NCI-H2107 treated with DMSO at 0.1 percent for 48 hours (cell line): Measurements from ENCODE around the gene PRSS33.

ENCODE experiments used
- DNase-seq: peaks from one replicate; lab custom pipeline; 2025; ENCODE audit not compliant: unreplicated experiment; lab: John Stamatoyannopoulos, UW

Gene PRSS33

DNA sequence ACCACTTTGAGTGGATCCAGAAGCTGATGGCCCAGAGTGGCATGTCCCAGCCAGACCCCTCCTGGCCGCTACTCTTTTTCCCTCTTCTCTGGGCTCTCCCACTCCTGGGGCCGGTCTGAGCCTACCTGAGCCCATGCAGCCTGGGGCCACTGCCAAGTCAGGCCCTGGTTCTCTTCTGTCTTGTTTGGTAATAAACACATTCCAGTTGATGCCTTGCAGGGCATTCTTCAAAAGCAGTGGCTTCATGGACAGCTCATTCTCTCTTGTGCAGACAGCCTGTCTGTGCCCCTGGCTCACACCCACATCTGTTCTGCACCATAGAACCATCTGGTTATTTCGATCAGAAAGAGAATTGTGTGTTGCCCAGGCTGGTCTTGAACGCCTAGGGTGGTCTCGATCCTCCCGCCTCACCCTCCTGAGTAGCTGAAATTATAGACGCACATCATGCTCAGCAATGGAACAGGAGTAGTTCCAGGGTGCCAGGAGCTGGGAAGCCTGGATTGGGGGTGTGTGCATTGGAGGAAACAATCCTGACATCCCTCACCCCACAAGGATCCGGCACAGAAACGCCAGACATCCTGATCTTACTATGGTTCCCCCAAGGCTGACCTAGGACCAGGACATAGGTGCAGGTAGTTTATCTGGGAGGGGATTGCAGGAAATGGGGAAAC is 34.3 kb upstream of the PRSS33 start:
- DNase-seq = no peak

- no peak for DNase-seq
Measured at GRCh38 chr16:2820836-2821486, 33.6 kb upstream of the PRSS33 start.

- DNase-seq = no peak
Measured at GRCh38 chr16:2819939-2820835, 32.8 kb upstream of the PRSS33 start.

- DNase-seq = no peak
Measured at GRCh38 chr16:2819179-2819938, 32.0 kb upstream of the PRSS33 start.

- DNase-seq = no peak
Measured at GRCh38 chr16:2818272-2818876, 31.0 kb upstream of the PRSS33 start.

DNA sequence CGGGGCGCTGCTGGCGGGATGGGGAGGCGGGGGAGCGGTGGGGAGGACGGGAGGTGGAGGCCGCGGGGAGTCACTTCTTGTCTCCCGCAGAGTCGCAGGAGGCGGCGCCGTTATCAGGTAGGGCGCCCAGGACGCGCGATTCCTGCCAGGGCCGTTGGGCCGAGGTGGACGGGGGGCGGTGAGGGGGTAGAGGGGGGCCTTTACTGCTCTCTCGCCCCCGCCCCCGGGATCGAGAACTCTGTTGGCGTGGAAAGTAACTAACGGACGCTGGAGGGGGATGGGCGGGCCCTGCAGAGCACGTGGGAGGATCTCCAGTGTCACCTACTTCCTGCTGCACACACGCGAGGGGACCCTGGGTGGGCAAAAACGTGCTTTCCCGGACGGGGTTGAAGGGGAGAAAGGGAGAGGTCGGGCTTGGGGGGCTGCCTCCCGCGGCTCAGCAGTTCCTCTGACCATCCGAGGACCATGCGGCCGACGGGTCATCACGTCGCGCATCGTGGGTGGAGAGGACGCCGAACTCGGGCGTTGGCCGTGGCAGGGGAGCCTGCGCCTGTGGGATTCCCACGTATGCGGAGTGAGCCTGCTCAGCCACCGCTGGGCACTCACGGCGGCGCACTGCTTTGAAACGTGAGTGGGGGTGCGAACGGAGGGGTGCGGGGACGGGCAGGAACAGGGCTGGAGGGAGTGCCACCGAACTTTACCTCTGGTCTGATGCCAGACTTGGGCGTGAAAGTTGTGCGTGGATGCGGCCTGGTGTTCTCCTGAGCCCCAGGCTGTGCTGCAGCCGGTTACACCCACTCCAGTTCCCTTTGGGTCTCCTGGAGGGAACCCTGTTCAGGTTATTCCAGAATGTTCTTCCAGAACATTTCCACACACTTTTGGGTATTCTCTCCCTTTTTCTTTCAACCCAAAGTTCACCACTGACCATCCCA is 30.2 kb upstream of the PRSS33 start:
- no peak for DNase-seq

DNA sequence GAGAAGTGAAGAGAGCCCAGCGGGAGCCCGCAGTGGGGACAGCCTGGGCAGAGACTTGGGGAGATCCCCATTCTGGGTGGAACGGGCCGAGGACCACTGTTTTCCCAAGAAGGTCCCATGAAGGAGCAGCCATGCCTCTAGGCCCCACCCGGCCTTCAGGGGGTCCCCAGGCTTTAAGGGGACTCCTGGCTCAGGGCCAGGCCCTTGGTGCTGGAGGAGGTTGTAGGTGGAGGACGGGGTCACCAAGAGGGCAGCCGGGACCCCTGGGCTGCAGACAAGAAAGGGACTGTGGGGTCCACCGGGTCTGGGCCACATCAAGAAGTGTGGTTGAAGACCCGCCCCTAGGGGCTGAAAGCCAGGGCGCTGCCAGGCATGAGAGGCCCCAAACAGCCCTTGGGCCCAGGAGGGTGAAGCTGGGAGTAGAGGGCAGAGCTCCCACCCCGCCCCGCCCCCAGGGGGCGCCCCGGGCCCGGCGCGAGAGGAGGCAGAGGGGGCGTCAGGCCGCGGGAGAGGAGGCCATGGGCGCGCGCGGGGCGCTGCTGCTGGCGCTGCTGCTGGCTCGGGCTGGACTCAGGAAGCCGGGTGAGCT is 29.5 kb upstream of the PRSS33 start, which contains the start of gene PRSS21:
TSS of gene PRSS21 (plus strand) at position 487 of the 589 bp plus-strand sequence. CDS start at position 519, 32 bp downstream.
- DNase-seq = no peak

GRCh38 chr16:2815299-2815771 is 28.0 kb upstream of the PRSS33 start:
- DNase-seq = no peak

GRCh38 chr16:2814551-2815298 is 27.4 kb upstream of the PRSS33 start:
- DNase-seq = no peak

GRCh38 chr16:2813771-2814221 is 26.4 kb upstream of the PRSS33 start:
- DNase-seq = no peak

GRCh38 chr16:2811703-2812471 is 24.5 kb upstream of the PRSS33 start:
- DNase-seq = no peak

- DNase-seq = no peak
Measured at GRCh38 chr16:2810651-2811050, 23.3 kb upstream of the PRSS33 start.

DNA sequence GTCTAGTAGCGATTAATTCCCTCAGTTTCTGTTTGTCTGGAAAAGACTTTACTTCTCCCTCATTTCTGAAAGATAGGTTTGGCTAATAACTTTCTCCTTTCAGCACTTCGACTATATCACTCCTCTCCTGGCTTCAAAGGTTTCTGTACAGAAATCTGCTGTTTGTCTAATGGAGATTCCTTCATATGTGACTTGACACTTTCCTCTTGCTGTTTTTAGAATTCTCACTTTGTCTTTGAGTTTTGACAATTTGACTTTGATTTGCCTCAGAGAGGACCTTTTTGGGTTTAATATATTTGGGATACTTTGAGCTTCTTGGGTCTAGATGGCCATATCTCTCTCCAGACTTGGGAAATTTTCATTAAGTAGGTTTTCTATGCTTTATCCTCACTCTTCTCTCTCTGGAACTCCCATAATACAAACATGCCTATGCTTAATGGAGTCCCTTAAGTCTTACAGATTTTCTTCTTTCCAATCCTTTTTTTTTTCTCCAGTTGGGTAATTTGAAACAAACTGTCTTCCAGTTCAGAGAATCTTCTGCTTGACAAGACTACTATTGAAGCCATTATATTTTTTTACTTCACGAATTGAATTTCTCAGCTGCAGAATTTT is 21.9 kb upstream of the PRSS33 start:
- DNase-seq = no peak

DNA sequence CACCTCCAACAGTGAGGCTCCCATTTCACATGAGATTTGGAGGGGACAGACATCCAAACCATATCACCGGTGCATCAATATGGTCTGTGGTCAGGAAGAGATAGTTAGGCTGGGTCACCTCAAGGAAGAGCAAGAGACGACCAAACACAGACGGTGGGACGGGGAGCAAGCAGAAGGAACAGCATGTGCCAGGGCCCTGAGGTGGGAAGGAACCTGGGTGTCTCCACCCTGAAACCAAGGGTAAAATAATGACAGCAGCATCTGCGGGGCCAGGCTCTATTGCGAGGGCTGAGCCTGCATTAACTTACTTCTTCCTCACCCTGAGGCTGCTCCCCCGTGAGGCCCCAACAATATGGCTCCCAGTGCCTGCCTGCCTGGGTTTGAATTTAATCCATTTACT is 20.8 kb upstream of the PRSS33 start:
- DNase-seq = no peak

DNA sequence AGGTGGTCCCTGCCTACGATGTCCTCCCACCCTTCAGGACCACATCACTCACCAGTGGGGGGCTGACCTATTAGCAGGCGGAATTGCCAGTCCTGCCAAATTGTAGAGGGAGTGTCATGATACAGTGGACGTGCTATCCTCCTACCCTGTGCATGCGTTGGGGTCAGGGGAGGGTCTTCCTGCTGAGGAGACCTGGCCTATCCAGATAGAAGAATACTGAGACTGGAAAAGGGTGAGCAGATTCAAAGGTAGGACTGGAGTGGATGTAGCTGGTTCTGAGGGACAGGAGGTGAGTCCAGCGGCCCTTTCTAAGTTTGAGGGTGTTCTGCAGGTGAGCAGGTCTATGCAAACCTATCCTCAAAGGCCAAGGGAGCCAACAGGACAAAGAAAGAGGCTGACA is 18.9 kb upstream of the PRSS33 start:
- no peak for DNase-seq

DNA sequence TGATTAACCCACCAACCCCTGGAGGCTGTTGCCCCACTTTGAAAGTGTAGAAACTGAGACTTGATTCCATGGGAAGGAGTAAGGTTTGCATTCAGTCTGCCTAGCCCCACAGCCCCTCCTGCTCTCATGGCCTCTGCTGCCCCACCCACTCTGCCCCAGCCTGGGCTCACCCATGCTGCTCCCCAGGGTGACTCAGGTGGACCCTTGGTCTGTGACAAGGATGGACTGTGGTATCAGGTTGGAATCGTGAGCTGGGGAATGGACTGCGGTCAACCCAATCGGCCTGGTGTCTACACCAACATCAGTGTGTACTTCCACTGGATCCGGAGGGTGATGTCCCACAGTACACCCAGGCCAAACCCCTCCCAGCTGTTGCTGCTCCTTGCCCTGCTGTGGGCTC is 17.4 kb upstream of the PRSS33 start:
- DNase-seq = no peak

DNA sequence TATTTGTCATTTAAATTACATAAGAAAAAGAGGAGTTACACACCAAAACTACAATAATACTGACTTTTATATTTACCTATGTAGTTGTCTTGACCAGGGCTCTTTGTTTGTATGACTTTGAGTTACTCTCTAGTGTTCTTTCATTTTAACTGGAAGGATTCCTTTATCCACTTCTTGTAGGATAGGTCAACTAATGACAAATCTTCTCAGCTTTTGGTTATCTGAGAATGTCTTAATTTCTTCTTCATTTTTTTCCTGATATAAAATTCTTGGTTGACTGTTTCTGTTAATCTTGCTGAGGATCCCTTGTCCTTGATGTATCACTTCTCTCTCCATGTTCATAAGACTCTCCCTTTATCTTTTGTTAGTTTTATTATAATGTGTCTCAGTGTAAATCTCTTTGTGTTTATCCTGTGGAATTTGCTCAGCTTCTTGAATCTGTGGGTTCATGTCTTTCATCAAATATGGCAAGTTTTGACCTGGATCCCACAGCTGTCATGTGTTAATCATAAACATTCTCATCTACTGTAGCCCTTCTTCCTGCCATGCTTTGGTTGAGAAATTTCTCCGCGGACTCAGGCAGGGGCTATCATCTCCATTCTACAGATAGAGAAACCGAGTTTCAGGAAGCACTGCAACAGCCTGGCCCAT is 16.3 kb upstream of the PRSS33 start:
- DNase-seq = no peak
